ENCODE data around the gene PYCARD.

The PYCARD gene

GRCh38 chr16:31238041-31238440 is 35.5 kb upstream of the PYCARD start:
- no peak overlapping the region for H2BK12ac ChIP-seq (ENCODE audit: low read length)
- no peak overlapping the region for H3K4me3 ChIP-seq (ENCODE audit: low read depth, low read length)
- no peak overlapping the region for H3K23ac ChIP-seq (ENCODE audit: low read length)
- no peak overlapping the region for H3K4ac ChIP-seq (ENCODE audit: low read depth, low read length)
- no CpG with 5 or more reads among the region's 4 CpGs for WGBS (ENCODE audit: extremely low coverage, insufficient coverage, insufficient read length)
- H4K91ac ChIP-seq (ENCODE audit: low read depth, low read length): no peak overlapping the region
- no peak overlapping the region for H4K12ac ChIP-seq (ENCODE audit: low read depth, low read length)
- H3K27ac ChIP-seq (ENCODE audit: low read depth, low read length): no peak overlapping the region
- no peak overlapping the region for H3K9ac ChIP-seq (ENCODE audit: low read length)
- no peak overlapping the region for H2AK5ac ChIP-seq (ENCODE audit: low read length)
- H3K4me2 ChIP-seq (ENCODE audit: low read length): no peak overlapping the region
- no peak overlapping the region for H3K14ac ChIP-seq (ENCODE audit: low read length)
- DNase-seq: no peak
- H2BK120ac ChIP-seq (ENCODE audit: insufficient read depth, low read length, poor library complexity): no peak overlapping the region
- H2BK5ac ChIP-seq (ENCODE audit: low read depth, low read length, poor library complexity): no peak overlapping the region
- H2AFZ ChIP-seq (ENCODE audit: insufficient read depth, low read length, poor library complexity): no peak overlapping the region
- H3K36me3 ChIP-seq (ENCODE audit: control insufficient read depth in 1 of 2, insufficient read depth in 2 of 2, low read length in 2 of 2): no peaks in the 10 kb centered on the region
- no peaks in the 10 kb centered on the region for H3K79me1 ChIP-seq (ENCODE audit: low read length)
- no peaks in the 10 kb centered on the region for H3K79me2 ChIP-seq (ENCODE audit: control insufficient read depth, insufficient read depth, low read length, poor library complexity)
- no peak overlapping the region for H3K18ac ChIP-seq (ENCODE audit: low read length)
- no peaks in the 10 kb centered on the region for H3K4me1 ChIP-seq (ENCODE audit: control insufficient read depth in 1 of 2, insufficient read depth in 2 of 2, low read length in 2 of 2)
- H3K9me3 ChIP-seq (ENCODE audit: insufficient read depth, low read depth, low read length): peaks cover 2% of the 10 kb centered on the region
- H3K27me3 ChIP-seq (ENCODE audit: insufficient read depth, low read length): no peaks in the 10 kb centered on the region
- no peak overlapping the region for H4K8ac ChIP-seq (ENCODE audit: low read depth, low read length)

GRCh38 chr16:31229501-31229900 is 26.9 kb upstream of the PYCARD start:
- H3K23ac ChIP-seq (ENCODE audit: low read length): no peak overlapping the region
- H3K9ac ChIP-seq (ENCODE audit: low read length): no peak overlapping the region
- H3K27me3 ChIP-seq (ENCODE audit: insufficient read depth, low read length): no peaks in the 10 kb centered on the region
- no peak overlapping the region for H3K4me2 ChIP-seq (ENCODE audit: low read length)
- no peak overlapping the region for H2AK5ac ChIP-seq (ENCODE audit: low read length)
- H4K12ac ChIP-seq (ENCODE audit: low read depth, low read length): no peak overlapping the region
- H3K79me2 ChIP-seq (ENCODE audit: control insufficient read depth, insufficient read depth, low read length, poor library complexity): no peaks in the 10 kb centered on the region
- DNase-seq: no peak
- no peak overlapping the region for H2AFZ ChIP-seq (ENCODE audit: insufficient read depth, low read length, poor library complexity)
- H3K14ac ChIP-seq (ENCODE audit: low read length): no peak overlapping the region
- H3K18ac ChIP-seq (ENCODE audit: low read length): no peak overlapping the region
- no peak overlapping the region for H3K4me3 ChIP-seq (ENCODE audit: low read depth, low read length)
- H2BK5ac ChIP-seq (ENCODE audit: low read depth, low read length, poor library complexity): no peak overlapping the region
- no peak overlapping the region for H2BK12ac ChIP-seq (ENCODE audit: low read length)
- no peaks in the 10 kb centered on the region for H3K36me3 ChIP-seq (ENCODE audit: control insufficient read depth in 1 of 2, insufficient read depth in 2 of 2, low read length in 2 of 2)
- no peak overlapping the region for H4K91ac ChIP-seq (ENCODE audit: low read depth, low read length)
- no peaks in the 10 kb centered on the region for H3K79me1 ChIP-seq (ENCODE audit: low read length)
- no peak overlapping the region for H3K4ac ChIP-seq (ENCODE audit: low read depth, low read length)
- WGBS (ENCODE audit: extremely low coverage, insufficient coverage, insufficient read length): no CpG with 5 or more reads among the region's 10 CpGs
- H4K8ac ChIP-seq (ENCODE audit: low read depth, low read length): no peak overlapping the region
- no peak overlapping the region for H3K27ac ChIP-seq (ENCODE audit: low read depth, low read length)
- no peaks in the 10 kb centered on the region for H3K4me1 ChIP-seq (ENCODE audit: control insufficient read depth in 1 of 2, insufficient read depth in 2 of 2, low read length in 2 of 2)
- H3K9me3 ChIP-seq (ENCODE audit: insufficient read depth, low read depth, low read length): peaks cover 5% of the 10 kb centered on the region
- H2BK120ac ChIP-seq (ENCODE audit: insufficient read depth, low read length, poor library complexity): no peak overlapping the region

- no CpG with 5 or more reads among the region's 4 CpGs for WGBS (ENCODE audit: extremely low coverage, insufficient coverage, insufficient read length)
These were observed 25.6 kb upstream of the PYCARD start for GRCh38 chr16:31228206-31228605.

GRCh38 chr16:31225193-31225592 is 22.6 kb upstream of the PYCARD start:
- Histone ChIP-seq H4K91ac (ENCODE audit: low read depth, low read length) (no peak overlapping the region), H2AK5ac (ENCODE audit: low read length) (no peak overlapping the region), H3K9ac (ENCODE audit: low read length) (no peak overlapping the region), H3K79me2 (ENCODE audit: control insufficient read depth, insufficient read depth, low read length, poor library complexity) (no peaks in the 10 kb centered on the region), H2BK5ac (ENCODE audit: low read depth, low read length, poor library complexity) (no peak overlapping the region), H2BK120ac (ENCODE audit: insufficient read depth, low read length, poor library complexity) (no peak overlapping the region), H3K4me3 (ENCODE audit: low read depth, low read length) (no peak overlapping the region), H2AFZ (ENCODE audit: insufficient read depth, low read length, poor library complexity) (no peak overlapping the region), H4K8ac (ENCODE audit: low read depth, low read length) (no peak overlapping the region), H3K4me1 (ENCODE audit: control insufficient read depth in 1 of 2, insufficient read depth in 2 of 2, low read length in 2 of 2) (no peaks in the 10 kb centered on the region), H3K4me2 (ENCODE audit: low read length) (no peak overlapping the region), H3K14ac (ENCODE audit: low read length) (no peak overlapping the region), H2BK12ac (ENCODE audit: low read length) (no peak overlapping the region), H3K18ac (ENCODE audit: low read length) (no peak overlapping the region), H3K9me3 (ENCODE audit: insufficient read depth, low read depth, low read length) (no peaks in the 10 kb centered on the region), H3K36me3 (ENCODE audit: control insufficient read depth in 1 of 2, insufficient read depth in 2 of 2, low read length in 2 of 2) (no peaks in the 10 kb centered on the region), H3K79me1 (ENCODE audit: low read length) (no peaks in the 10 kb centered on the region), H3K27me3 (ENCODE audit: insufficient read depth, low read length) (no peaks in the 10 kb centered on the region), H4K12ac (ENCODE audit: low read depth, low read length) (no peak overlapping the region), H3K27ac (ENCODE audit: low read depth, low read length) (no peak overlapping the region), H3K4ac (ENCODE audit: low read depth, low read length) (no peak overlapping the region), H3K23ac (ENCODE audit: low read length) (no peak overlapping the region)
- no CpG with 5 or more reads among the region's 3 CpGs for WGBS (ENCODE audit: extremely low coverage, insufficient coverage, insufficient read length)
- DNase-seq: no peak

More at GRCh38 chr16:31228206-31228605, 25.6 kb upstream of the PYCARD start:
- H4K12ac ChIP-seq (ENCODE audit: low read depth, low read length): no peak overlapping the region
- no peak overlapping the region for H2BK120ac ChIP-seq (ENCODE audit: insufficient read depth, low read length, poor library complexity)
- no peak overlapping the region for H2BK5ac ChIP-seq (ENCODE audit: low read depth, low read length, poor library complexity)
- no peak for DNase-seq
- no peak overlapping the region for H3K14ac ChIP-seq (ENCODE audit: low read length)
- H3K9ac ChIP-seq (ENCODE audit: low read length): no peak overlapping the region
- H3K23ac ChIP-seq (ENCODE audit: low read length): no peak overlapping the region
- H3K79me2 ChIP-seq (ENCODE audit: control insufficient read depth, insufficient read depth, low read length, poor library complexity): no peaks in the 10 kb centered on the region
- H3K18ac ChIP-seq (ENCODE audit: low read length): no peak overlapping the region
- H3K27me3 ChIP-seq (ENCODE audit: insufficient read depth, low read length): no peaks in the 10 kb centered on the region
- H3K27ac ChIP-seq (ENCODE audit: low read depth, low read length): no peak overlapping the region
- H3K4me1 ChIP-seq (ENCODE audit: control insufficient read depth in 1 of 2, insufficient read depth in 2 of 2, low read length in 2 of 2): no peaks in the 10 kb centered on the region
- no peak overlapping the region for H2AFZ ChIP-seq (ENCODE audit: insufficient read depth, low read length, poor library complexity)
- H4K91ac ChIP-seq (ENCODE audit: low read depth, low read length): no peak overlapping the region
- no peak overlapping the region for H2AK5ac ChIP-seq (ENCODE audit: low read length)
- no peak overlapping the region for H4K8ac ChIP-seq (ENCODE audit: low read depth, low read length)
- H3K36me3 ChIP-seq (ENCODE audit: control insufficient read depth in 1 of 2, insufficient read depth in 2 of 2, low read length in 2 of 2): no peaks in the 10 kb centered on the region
- H3K79me1 ChIP-seq (ENCODE audit: low read length): no peaks in the 10 kb centered on the region
- H3K4ac ChIP-seq (ENCODE audit: low read depth, low read length): no peak overlapping the region
- peaks cover 3% of the 10 kb centered on the region for H3K9me3 ChIP-seq (ENCODE audit: insufficient read depth, low read depth, low read length)
- H2BK12ac ChIP-seq (ENCODE audit: low read length): no peak overlapping the region
- no peak overlapping the region for H3K4me2 ChIP-seq (ENCODE audit: low read length)
- no peak overlapping the region for H3K4me3 ChIP-seq (ENCODE audit: low read depth, low read length)
